GM12891 (cell line): Measurements from ENCODE around the gene HRK.

Experiments used
- DNase-seq: peaks from one replicate; pipeline ENCODE4 v3.0.0; 2011; ENCODE audit warnings: low spot score; ENCODE audit not compliant: insufficient read length
- FAIRE-seq: peaks from 2 replicates; lab custom pipeline; 2011; peaks lifted over from hg19 to GRCh38; lab: Jason Lieb, UNC
- PAX5 ChIP-seq: IDR thresholded peaks from 2 replicates; pipeline ENCODE4 v1.6.1; 2011; ENCODE audit warnings: low read length, moderate library complexity, mild to moderate bottlenecking; ENCODE audit not compliant: insufficient read depth, severe bottlenecking
- POLR2A ChIP-seq: IDR thresholded peaks from 2 replicates; pipeline ENCODE4 v1.6.1; 2011; ENCODE audit warnings: low read depth, low read length, control low read depth
- POLR2AphosphoS5 ChIP-seq: IDR thresholded peaks from 2 replicates; pipeline ENCODE4 v1.6.1; 2011; ENCODE audit warnings: low read depth, low read length, control low read depth
- POU2F2 ChIP-seq: IDR thresholded peaks from 2 replicates; pipeline ENCODE4 v1.6.1; 2011; ENCODE audit warnings: low read depth, mild to moderate bottlenecking, control low read depth, low read length, moderate library complexity
- SPI1 ChIP-seq: IDR thresholded peaks from 2 replicates; pipeline ENCODE4 v1.6.1; 2011; ENCODE audit warnings: low read depth, low read length, control low read depth
- TAF1 ChIP-seq: IDR thresholded peaks from 2 replicates; pipeline ENCODE4 v1.6.1; 2011; ENCODE audit warnings: low read depth, low read length, control low read depth

Gene HRK

GRCh38 chr12:116903818-116904217 is 22.6 kb upstream of the HRK start:
- DNase-seq = no peak
- no peak for FAIRE-seq
- TF ChIP-seq SPI1 (no peak), POLR2A (no peak), POLR2AphosphoS5 (no peak), POU2F2 (no peak), PAX5 (no peak)

DNA sequence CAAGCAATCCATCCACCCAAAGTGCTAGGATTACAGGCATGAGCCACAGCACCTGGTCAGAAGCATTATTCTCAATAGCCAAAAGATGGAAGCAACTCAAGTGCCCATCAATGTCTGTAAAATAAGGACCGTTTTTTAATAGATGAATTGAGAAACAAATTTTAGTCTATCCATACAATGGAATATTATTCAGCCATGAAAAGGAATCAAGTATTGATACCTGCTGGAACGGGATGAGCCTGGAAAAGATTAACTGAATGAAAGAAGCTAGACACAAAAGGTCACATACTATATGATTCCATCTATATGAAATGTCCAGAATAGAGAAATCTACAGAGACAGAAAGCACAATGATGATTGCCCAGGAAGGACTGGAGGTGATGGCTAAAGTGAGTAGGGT is 20.4 kb upstream of the HRK start:
- FAIRE-seq = no peak
- TF ChIP-seq SPI1 = no peak
- TF ChIP-seq POLR2A = no peak
- TF ChIP-seq PAX5 = no peak
- no peak for TF ChIP-seq POLR2AphosphoS5
- no peak for TF ChIP-seq POU2F2
- TF ChIP-seq TAF1 = no peak
- DNase-seq = no peak

DNA sequence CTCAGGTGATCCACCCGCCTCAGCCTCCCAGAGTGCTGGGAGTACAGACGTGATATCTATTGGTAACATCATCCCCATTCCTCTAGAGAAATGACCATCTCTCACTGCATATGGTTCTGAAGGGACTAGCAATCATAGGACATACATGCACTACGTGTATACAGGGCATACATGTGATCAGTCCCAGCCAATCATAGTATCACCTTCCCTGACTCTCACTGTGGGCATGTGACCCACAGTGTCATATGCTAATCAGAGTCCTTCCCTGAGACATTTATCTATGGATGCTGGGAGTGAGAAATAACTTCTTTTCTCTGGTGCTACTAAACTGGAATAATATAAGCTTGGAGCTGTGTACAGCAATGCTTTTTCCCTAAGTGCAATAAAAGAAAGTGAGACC is 17.4 kb upstream of the HRK start:
- FAIRE-seq (no peak), DNase-seq (no peak)
- no peak for TF ChIP-seq PAX5
- no peak for TF ChIP-seq POLR2AphosphoS5
- TF ChIP-seq TAF1 = no peak
- no peak for TF ChIP-seq SPI1
- TF ChIP-seq POLR2A = no peak
- no peak for TF ChIP-seq POU2F2

DNA sequence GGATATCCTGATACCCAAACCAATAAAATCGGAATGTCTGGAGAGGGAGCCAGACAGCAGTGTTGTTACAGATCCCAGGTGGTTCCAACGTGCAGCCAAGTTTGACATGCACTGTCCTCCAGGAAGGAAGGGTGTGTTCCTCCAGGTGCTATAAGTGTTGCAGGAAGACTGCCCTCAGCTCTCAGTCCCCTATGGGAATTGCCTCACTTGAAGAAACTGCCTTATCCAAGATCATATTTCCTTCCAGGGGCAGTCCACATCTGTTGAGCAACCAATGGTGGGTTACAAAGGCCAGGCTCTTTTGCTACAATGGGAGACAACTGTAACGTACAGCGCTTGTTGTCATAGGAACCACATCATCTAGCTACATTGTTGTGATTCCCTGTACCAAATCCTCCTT is 16.2 kb upstream of the HRK start:
- FAIRE-seq = no peak
- no peak for DNase-seq
- TF ChIP-seq SPI1 = no peak
- no peak for TF ChIP-seq POU2F2
- TF ChIP-seq POLR2A = no peak
- TF ChIP-seq TAF1 = no peak
- TF ChIP-seq POLR2AphosphoS5 = no peak
- TF ChIP-seq PAX5 = no peak

GRCh38 chr12:116896411-116896924 is 15.2 kb upstream of the HRK start:
- TF ChIP-seq POLR2A (no peak), POU2F2 (no peak), POLR2AphosphoS5 (no peak), PAX5 (no peak), TAF1 (no peak), SPI1 (no peak)
- no peak for DNase-seq
- no peak for FAIRE-seq

GRCh38 chr12:116894913-116895312 is 13.7 kb upstream of the HRK start:
- TF ChIP-seq POLR2A = no peak
- TF ChIP-seq POU2F2 = no peak
- no peak for TF ChIP-seq TAF1
- no peak for TF ChIP-seq PAX5
- TF ChIP-seq SPI1 = no peak
- no peak for TF ChIP-seq POLR2AphosphoS5
- DNase-seq (no peak), FAIRE-seq (no peak)

- DNase-seq (no peak), FAIRE-seq (no peak)
- TF ChIP-seq TAF1 (no peak), POLR2A (no peak), PAX5 (no peak), POU2F2 (no peak), SPI1 (no peak), POLR2AphosphoS5 (no peak)
Observed at GRCh38 chr12:116892349-116893140, 11.3 kb upstream of the HRK start.

DNA sequence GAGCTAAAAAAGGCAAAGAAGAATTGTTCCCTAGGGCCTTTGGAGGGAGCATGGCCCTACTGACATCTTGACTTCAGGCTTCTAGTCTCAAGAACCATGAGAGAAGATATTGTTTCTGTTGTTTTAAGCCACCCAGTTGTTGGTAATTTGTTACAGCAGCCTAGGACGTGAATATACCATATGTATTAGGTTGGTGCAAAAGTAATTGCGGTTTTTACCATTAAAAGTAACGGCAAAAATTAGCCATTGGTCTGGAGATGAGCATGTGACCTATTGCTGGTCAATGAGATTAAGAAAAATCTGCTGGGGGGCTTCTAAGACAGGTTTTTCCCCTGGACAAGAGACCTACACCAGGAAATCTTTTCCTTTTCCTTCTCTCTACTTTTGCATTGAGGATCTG is 9.8 kb upstream of the HRK start:
- DNase-seq (no peak), FAIRE-seq (no peak)
- TF ChIP-seq POU2F2 (no peak), POLR2A (no peak), POLR2AphosphoS5 (no peak), SPI1 (no peak), PAX5 (no peak), TAF1 (no peak)

GRCh38 chr12:116890330-116890729 is 9.1 kb upstream of the HRK start:
- TF ChIP-seq POU2F2 (no peak), POLR2A (no peak), POLR2AphosphoS5 (no peak), SPI1 (no peak), PAX5 (no peak), TAF1 (no peak)
- FAIRE-seq = no peak
- no peak for DNase-seq

GRCh38 chr12:116887897-116888296 is 6.7 kb upstream of the HRK start:
- FAIRE-seq (no peak), DNase-seq (no peak)
- TF ChIP-seq POLR2A (no peak), TAF1 (no peak), SPI1 (no peak), PAX5 (no peak), POLR2AphosphoS5 (no peak), POU2F2 (no peak)

- TF ChIP-seq POLR2AphosphoS5 (no peak), TAF1 (no peak), POLR2A (no peak), PAX5 (no peak), POU2F2 (no peak), SPI1 (no peak)
- FAIRE-seq = no peak
- no peak for DNase-seq
Observed at GRCh38 chr12:116887244-116887643, 6.0 kb upstream of the HRK start.
